Spleen (tissue), 11 donors: ENCODE data around the gene PRSS2. TPM values are rescaled to one million over a fixed set of nuclear protein-coding genes. Genes with fewer than 3 reads are reported as not detected.
"Not testable (repeated sequence)": the region's sequence is repeated elsewhere in the genome, so short reads cannot be mapped to it uniquely, and the experiment has no call there.

ENCODE experiments used
- DNase-seq: peaks from one replicate; pipeline ENCODE4 v3.0.0-alpha.2; 2020
- H3K27ac ChIP-seq, 8 donors: fragments of 200-600 bp; sonication (generic) in 7 of 8; 1 replicate in 4 of 8; 2 replicates in 4 of 8; pipeline versions ENCODE4 v1.5.0 to v1.8.0; 2016 to 2021; ENCODE audit warnings: inconsistent platforms in 4 of 8, mild to moderate bottlenecking in 4 of 8, moderate library complexity in 1 of 8
- H3K27me3 ChIP-seq, 7 donors: fragments of 200-600 bp; sonication (generic) in 6 of 7; replicated peaks in 1 of 7; 1 replicate in 4 of 7; 2 replicates in 3 of 7; pipeline versions ENCODE4 v1.5.0 to v1.8.0; 2016 to 2021; ENCODE audit warnings: inconsistent platforms in 3 of 7, mild to moderate bottlenecking in 1 of 7
- H3K36me3 ChIP-seq, 6 donors: fragments of 200-600 bp; sonication (generic) in 5 of 6; 1 replicate in 4 of 6; 2 replicates in 2 of 6; pipeline versions ENCODE4 v1.5.0 to v1.8.0; 2016 to 2021; ENCODE audit warnings: inconsistent platforms in 2 of 6
- H3K4me1 ChIP-seq, 6 donors: fragments of 200-600 bp; sonication (generic) in 5 of 6; 1 replicate in 3 of 6; 2 replicates in 3 of 6; pipeline versions ENCODE4 v1.5.0 to v1.8.0; 2016 to 2021; ENCODE audit warnings: inconsistent platforms in 3 of 6
- H3K4me3 ChIP-seq, 8 donors: fragments of 200-600 bp; sonication (generic) in 7 of 8; 1 replicate in 4 of 8; 2 replicates in 4 of 8; pipeline versions ENCODE4 v1.5.0 to v1.8.0; 2016 to 2021; ENCODE audit warnings: inconsistent platforms in 4 of 8, mild to moderate bottlenecking in 4 of 8, moderate library complexity in 2 of 8
- H3K9me3 ChIP-seq, 8 donors: fragments of 200-600 bp; sonication (generic) in 7 of 8; 1 replicate in 4 of 8; 2 replicates in 4 of 8; pipeline versions ENCODE4 v1.5.0 to v1.8.0; 2016 to 2021; ENCODE audit warnings: inconsistent platforms in 4 of 8
- POLR2A ChIP-seq, 3 donors: fragments of 450-650 bp; IDR thresholded peaks; one replicate each; pipeline ENCODE4 v1.5.1; 2017; ENCODE audit warnings: antibody characterized with exemption in 3 of 3, mild to moderate bottlenecking in 1 of 3
- POLR2AphosphoS5 ChIP-seq, 3 donors: sonication (generic); formaldehyde crosslinking; IDR thresholded peaks; one replicate each; pipeline ENCODE4 v1.5.1; 2017; ENCODE audit warnings: antibody characterized with exemption in 3 of 3
- WGBS, 5 donors: extraction: QIAGEN DNeasy Blood & Tissue Kit in 3 of 5; methylation state at CpG; one replicate each; pipeline versions ENCODE4 v1.1.5 to v1.1.7; 2013 to 2018; 5-methylcytosine and 5-hydroxymethylcytosine counted together
- intact Hi-C: fragments of 100-400 bp; cut with DNase I; formaldehyde crosslinking; loops from one replicate; pipeline ENCODE4 v1.15.0; 2023; ENCODE audit warnings: low total_unique reads
- polyA plus RNA-seq, 3 donors: library from polyadenylated mRNA; stranded (reverse); fragments of 200-250 nt; gene quantifications; one replicate each; pipeline ENCODE4 v1.2.1, GENCODE V29; 2013
- total RNA-seq, 7 donors: library from RNA; depleted of rRNA in 3 of 7; stranded (reverse); fragments of >200 nt in 3 of 7; fragmentation: NEBNext Ultra II Directional in 4 of 7; extraction: Animal tissue kit (Norgen Biotek cat#: 25700) in 4 of 7; gene quantifications; one replicate each; pipeline versions ENCODE4 v1.1.0 to v1.2.1, GENCODE V29; 2016 to 2021
- TF ChIP-seq, protein P1 (sequence below), 11 experiments: fragments of 200-600 bp in 7 of 11; fragments of 450-650 bp in 4 of 11; sonication (generic) in 4 of 11; IDR thresholded peaks in 8 of 11; conservative IDR thresholded peaks in 3 of 11; 1 replicate in 7 of 11; 2 replicates in 4 of 11; pipeline versions ENCODE4 v1.4.0 to v1.8.0; 2016 to 2021; ENCODE audit warnings: antibody characterized with exemption in 11 of 11, inconsistent platforms in 4 of 11, mild to moderate bottlenecking in 1 of 11
- donor health status: healthy with polysubstance abuse.
- donor health status: DM: no; HTN: no; CAD: no; lungs with moderate emphysema.
- donor health status: DM: no; HTN: no; CAD: no.
- donor health status: Bipolar disorder and iron deficiency.
- donor health status: healthy.
- donor health status: DM: no; HTN: no; CAD: no.
- donor health status: DM: yes; HTN: yes; CAD: no.

Gene PRSS2
- total and polyA plus RNA-seq, 10 donors = 1.1 to 14.5 (median 2.6) TPM; not detected in 4

DNA sequence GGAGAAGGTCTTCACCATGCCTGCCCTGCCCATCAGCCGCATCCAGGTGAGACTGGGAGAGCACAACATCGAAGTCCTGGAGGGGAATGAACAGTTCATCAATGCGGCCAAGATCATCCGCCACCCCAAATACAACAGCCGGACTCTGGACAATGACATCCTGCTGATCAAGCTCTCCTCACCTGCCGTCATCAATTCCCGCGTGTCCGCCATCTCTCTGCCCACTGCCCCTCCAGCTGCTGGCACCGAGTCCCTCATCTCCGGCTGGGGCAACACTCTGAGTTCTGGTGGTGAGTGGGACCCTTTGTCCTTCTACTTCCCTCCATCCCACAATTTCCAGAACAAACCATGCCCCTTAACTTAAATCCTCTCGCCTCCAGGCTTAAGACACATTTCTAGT is 2.5 kb downstream of the PRSS2 start:
- no peaks in the 10 kb centered on the region for H3K9me3 ChIP-seq
- H3K27ac ChIP-seq = no peak overlapping the region
- TF ChIP-seq POLR2A (IDR thresholded peaks at IDR 0.05) (no peak), POLR2AphosphoS5 (IDR thresholded peaks at IDR 0.05) (no peak)
- TF ChIP-seq, protein P1, sequence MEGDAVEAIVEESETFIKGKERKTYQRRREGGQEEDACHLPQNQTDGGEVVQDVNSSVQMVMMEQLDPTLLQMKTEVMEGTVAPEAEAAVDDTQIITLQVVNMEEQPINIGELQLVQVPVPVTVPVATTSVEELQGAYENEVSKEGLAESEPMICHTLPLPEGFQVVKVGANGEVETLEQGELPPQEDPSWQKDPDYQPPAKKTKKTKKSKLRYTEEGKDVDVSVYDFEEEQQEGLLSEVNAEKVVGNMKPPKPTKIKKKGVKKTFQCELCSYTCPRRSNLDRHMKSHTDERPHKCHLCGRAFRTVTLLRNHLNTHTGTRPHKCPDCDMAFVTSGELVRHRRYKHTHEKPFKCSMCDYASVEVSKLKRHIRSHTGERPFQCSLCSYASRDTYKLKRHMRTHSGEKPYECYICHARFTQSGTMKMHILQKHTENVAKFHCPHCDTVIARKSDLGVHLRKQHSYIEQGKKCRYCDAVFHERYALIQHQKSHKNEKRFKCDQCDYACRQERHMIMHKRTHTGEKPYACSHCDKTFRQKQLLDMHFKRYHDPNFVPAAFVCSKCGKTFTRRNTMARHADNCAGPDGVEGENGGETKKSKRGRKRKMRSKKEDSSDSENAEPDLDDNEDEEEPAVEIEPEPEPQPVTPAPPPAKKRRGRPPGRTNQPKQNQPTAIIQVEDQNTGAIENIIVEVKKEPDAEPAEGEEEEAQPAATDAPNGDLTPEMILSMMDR (IDR thresholded peaks at IDR 0.05 in 8 of 11, conservative IDR thresholded peaks at IDR 0.05 in 3 of 11) = no peak
- H3K27me3 ChIP-seq = no peaks in the 10 kb centered on the region
- H3K4me3 ChIP-seq = no peak overlapping the region
- H3K4me1 ChIP-seq = peaks cover 0 to 12% (median 0%) of the 10 kb centered on the region in 6 donors
- H3K36me3 ChIP-seq = no peaks in the 10 kb centered on the region
- no peak for DNase-seq
- WGBS, 5 donors = 71 to 93% (median 84%) methylated on average over 12 of the region's 12 CpGs
- intact Hi-C loops = loop anchor here (10.0 kb wide), 1 partner anchor 148 kb away; no protein-coding TSS in a partner anchor

DNA sequence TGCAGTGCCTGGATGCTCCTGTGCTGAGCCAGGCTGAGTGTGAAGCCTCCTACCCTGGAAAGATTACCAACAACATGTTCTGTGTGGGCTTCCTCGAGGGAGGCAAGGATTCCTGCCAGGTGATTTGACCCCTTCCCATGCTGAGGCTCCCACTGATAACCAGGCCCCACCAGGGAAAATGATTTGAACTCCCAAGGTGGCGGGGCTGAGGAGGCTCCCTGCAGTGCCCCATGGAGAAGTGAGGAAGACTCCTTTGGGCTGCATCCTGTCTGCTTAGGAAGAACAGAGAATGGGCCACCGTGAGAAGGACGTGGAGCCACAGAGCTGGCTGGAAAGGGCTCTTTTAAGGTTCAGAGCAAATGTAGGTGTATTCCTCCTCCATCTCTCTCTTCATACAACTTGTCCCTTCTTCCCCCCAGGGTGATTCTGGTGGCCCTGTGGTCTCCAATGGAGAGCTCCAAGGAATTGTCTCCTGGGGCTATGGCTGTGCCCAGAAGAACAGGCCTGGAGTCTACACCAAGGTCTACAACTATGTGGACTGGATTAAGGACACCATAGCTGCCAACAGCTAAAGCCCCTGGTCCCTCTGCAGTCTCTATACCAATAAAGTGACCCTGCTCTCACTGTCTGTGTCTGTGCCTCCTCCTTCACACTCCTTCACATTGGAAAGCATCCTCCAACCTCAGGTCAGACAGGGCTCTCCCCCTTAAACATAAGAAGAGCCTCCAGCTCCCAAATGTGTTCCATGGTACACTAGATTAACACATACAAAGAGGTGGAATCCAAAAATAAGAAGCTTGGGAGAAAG is 3.4 kb downstream of the PRSS2 start:
- no peak overlapping the region for H3K4me3 ChIP-seq
- H3K4me1 ChIP-seq = peaks cover 0 to 12% (median 0%) of the 10 kb centered on the region in 6 donors
- intact Hi-C loops = loop anchor here (10.0 kb wide), 1 partner anchor 149 kb away; no protein-coding TSS in a partner anchor
- 62 to 82% (median 71%) methylated on average over 4 of the region's 4 CpGs for WGBS, 5 donors
- no peak overlapping the region for H3K27ac ChIP-seq
- H3K9me3 ChIP-seq = no peaks in the 10 kb centered on the region
- DNase-seq = no peak
- TF ChIP-seq POLR2A (IDR thresholded peaks at IDR 0.05) = no peak
- no peak for TF ChIP-seq POLR2AphosphoS5 (IDR thresholded peaks at IDR 0.05)
- TF ChIP-seq, protein P1 (IDR thresholded peaks at IDR 0.05 in 8 of 11, conservative IDR thresholded peaks at IDR 0.05 in 3 of 11) = no peak
- no peaks in the 10 kb centered on the region for H3K36me3 ChIP-seq
- H3K27me3 ChIP-seq = no peaks in the 10 kb centered on the region

DNA sequence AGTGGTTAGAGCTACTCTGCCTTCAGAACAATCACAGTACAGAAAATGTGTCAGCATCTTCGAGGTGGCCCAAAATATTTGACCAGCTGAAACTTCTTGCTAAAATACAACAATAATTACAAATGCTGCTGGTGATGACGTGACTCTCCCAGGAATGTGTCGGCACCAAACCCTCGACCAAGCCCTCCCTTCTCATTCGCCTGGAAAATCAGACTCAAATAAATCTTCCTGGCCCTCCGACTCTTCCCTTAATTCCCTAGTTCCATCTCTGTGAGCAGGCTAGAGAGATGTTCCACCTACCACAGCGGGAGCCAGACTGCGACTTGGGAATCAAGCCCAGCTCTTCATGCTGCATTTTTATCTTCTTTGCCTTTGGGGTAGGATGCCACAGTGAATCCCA is 4.1 kb downstream of the PRSS2 start:
- H3K27ac ChIP-seq = no peak overlapping the region

DNA sequence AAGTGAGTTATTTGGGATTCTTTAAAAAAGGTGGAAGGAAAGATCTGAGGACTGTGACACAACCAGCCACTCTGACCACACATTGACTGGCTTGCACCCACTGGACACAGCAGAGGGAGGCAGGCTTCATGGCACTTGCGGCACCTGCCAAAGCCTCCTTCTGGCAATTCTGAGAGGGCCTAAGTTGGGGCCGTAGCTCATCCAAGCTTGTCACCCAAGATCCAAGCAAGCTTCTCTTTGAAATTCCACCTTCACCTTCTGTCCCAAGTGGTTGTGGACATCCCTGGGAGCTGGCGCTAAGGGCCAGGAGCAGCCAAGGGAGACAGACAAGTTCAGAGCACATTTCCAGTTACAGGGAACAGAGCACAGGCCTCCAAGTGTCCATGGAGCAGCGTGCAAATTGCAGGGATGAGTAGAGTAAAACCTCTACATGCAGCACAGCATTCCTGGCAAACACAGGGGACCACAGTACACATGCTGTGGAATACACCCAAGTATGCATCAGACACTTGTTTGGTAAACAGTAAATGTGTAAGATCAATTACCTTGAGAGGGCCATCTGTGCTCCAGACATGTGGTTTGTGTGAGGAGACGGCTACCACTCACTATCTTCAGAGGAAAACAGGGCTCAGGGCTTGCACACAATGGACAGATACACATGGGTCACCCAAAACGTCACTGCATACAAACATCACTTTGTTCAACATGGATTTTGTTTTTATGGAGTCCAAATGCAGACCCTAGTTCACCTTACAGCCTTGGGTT is 4.8 kb downstream of the PRSS2 start:
- WGBS, 5 donors = 53 to 86% (median 69%) methylated on average over 4 to 6 of the region's 6 CpGs
- not testable (repeated sequence) for H3K9me3 ChIP-seq, H3K27ac ChIP-seq, H3K4me3 ChIP-seq, DNase-seq, H3K27me3 ChIP-seq, H3K36me3 ChIP-seq
- intact Hi-C loops = loop anchor here (10.0 kb wide), 1 partner anchor 151 kb away; no protein-coding TSS in a partner anchor
- peaks cover 0 to 12% (median 0%) of the 10 kb centered on the region in 6 donors for H3K4me1 ChIP-seq

More for the DNA sequence above, 4.1 kb downstream of the PRSS2 start:
- Histone ChIP-seq H3K27me3 (no peaks in the 10 kb centered on the region), H3K4me3 (no peak overlapping the region), H3K4me1 (peaks cover 0 to 12% (median 0%) of the 10 kb centered on the region in 6 donors), H3K9me3 (no peaks in the 10 kb centered on the region), H3K36me3 (no peaks in the 10 kb centered on the region)
- 53 to 84% (median 70%) methylated on average over 8 of the region's 8 CpGs for WGBS, 5 donors
- intact Hi-C loops = loop anchor here (10.0 kb wide), 1 partner anchor 150 kb away; no protein-coding TSS in a partner anchor
- DNase-seq = no peak
- TF ChIP-seq, protein P1 (IDR thresholded peaks at IDR 0.05 in 8 of 11, conservative IDR thresholded peaks at IDR 0.05 in 3 of 11) = no peak
- no peak for TF ChIP-seq POLR2AphosphoS5 (IDR thresholded peaks at IDR 0.05)
- no peak for TF ChIP-seq POLR2A (IDR thresholded peaks at IDR 0.05)
